CD4-positive, alpha-beta T cell treated with Interleukin-6 for 4 hours (primary cell): Measurements from ENCODE around the gene CTDSPL.
"Not testable (repeated sequence)": the region's sequence is repeated elsewhere in the genome, so short reads cannot be mapped to it uniquely, and the experiment has no call there.

Source experiments
- DNase-seq: peaks from one replicate; pipeline ENCODE4 v3.0.0-alpha.2; 2020; ENCODE audit warnings: mixed read lengths

Gene CTDSPL

DNA sequence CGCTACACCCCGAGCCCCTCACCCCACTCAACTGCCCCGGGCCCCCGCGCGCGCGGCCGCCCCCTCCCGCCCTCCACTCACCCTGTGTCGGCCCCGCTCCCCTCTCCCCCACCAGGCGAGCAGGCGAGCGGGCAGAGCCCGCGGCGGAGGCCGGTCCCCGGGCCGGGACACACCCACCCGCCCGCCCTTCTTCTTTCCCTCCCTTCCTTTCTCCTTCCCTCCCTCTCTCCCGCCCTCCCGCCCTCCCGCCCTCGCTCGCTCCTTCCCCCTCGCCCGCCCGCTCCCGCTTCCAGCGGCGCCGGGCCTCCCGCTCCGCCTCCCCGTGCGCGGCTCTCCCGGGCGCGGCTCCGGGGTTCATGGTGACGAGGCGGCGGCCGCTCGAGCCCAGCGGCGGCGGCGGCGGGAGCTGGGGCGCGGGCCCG, at the start of gene CTDSPL:
TSS of gene CTDSPL (plus strand) at position 261 of the 422 bp plus-strand sequence. CDS start 320 bp downstream, outside the sequence.
- DNase-seq: peak; percentile 20

DNA sequence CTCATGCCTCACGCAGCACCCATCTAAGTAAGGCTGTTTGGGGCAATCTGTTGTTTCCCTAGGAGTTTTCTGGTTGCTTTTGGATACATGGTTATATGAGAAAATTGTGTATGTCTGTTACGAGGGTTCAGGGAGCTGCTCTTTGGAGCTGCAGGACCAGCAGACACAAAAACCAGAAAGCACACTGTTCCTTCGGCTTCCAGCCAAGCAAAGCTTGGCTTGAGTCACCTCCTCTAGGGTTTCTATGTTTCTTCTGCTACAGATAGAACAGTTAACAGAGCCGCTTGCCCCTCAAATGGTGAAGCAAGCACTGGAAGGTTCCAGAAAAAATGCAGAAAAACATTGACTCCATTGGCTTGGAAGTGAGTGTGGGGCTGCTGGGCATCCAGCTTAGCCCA, 49.2 kb upstream of the CTDSPL start:
- no peak for DNase-seq

- DNase-seq: no peak
Measured at GRCh38 chr3:37813403-37813802, 48.3 kb upstream of the CTDSPL start.

GRCh38 chr3:37814547-37814946, 47.1 kb upstream of the CTDSPL start:
- DNase-seq: no peak

- DNase-seq: not testable (repeated sequence)
Measured at GRCh38 chr3:37815156-37815555, 46.5 kb upstream of the CTDSPL start.

DNA sequence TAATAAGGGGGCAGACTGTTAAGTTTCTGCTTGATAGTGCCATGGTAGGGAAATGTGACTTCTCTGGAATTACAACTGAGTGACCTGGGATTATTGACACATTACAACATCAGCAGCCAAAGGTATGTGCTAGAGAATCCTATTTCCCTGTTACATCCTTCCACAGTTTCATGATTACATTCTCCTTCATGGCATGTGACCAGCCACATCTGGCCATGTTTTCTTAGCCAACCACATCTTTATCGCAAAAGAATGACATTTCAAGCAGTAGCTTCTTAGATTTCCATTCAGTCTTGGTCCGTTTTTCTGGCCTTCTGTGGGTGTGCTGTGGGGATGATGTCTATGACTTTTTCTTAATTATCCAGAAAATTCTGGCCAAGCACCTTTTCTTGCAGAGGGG, 45.4 kb upstream of the CTDSPL start:
- DNase-seq: no peak

DNA sequence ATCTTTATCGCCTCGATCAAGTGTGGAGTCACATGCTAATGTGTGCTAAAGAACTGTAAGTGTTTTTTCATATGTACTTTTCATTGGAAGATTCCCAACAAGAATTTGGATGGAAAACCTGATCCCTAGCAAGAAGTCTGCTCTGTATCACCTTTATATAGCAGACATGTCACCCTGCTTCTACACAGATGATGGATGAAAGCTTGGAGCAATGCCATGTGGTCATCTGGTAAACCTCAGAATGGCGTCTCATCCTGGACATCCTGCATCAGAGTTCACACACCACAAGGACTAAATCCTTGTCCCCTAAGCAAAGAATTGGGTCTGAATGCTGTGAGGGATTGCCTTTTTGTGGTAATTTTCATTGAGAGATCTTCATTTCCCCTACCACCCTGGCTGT, 42.1 kb upstream of the CTDSPL start:
- DNase-seq: no peak

DNA sequence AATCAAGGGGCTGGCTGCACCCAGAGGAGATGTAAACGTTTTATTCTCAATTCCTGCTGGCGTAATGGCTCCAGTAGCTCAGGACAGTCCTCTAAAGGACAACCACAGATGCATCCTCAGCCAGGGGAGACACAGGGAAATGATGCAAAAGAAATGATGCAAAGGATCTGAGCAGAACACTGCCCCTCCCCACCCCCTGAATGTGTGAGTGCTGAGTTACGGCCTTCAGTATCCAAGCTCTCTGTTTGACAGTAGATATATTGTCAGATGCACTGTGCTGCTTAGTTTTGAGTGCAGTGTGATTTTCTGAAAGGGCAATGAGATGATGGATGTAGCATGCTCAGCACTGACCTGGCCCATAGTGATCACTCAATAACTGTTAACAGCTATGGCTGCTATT, 41.4 kb upstream of the CTDSPL start:
- DNase-seq: no peak

- no peak for DNase-seq
Measured at GRCh38 chr3:37823189-37823588, 38.5 kb upstream of the CTDSPL start.

- DNase-seq: no peak
Measured at GRCh38 chr3:37824090-37824953, 37.4 kb upstream of the CTDSPL start.

- no peak for DNase-seq
Measured at GRCh38 chr3:37824954-37825328, 36.7 kb upstream of the CTDSPL start.

- DNase-seq: no peak
Measured at GRCh38 chr3:37825744-37826400, 35.8 kb upstream of the CTDSPL start.

DNA sequence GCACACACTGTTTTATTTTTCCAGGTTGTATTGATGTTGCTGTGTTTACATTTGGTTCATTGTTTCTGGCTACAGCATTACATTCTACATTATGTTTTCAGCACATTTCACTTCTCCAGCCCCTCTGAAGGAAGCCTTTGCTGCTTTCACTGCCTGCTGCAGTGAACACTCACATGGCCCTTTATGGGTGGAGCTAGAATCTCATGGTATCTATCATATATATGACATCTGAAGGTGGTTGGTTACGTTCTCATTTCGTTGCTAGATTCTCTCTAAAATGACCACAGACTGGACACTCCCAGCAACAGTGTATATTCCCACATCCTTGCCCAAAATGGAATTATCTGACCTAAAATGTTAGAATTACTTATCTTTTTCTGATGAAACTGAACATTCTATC, 35.2 kb upstream of the CTDSPL start:
- no peak for DNase-seq

DNA sequence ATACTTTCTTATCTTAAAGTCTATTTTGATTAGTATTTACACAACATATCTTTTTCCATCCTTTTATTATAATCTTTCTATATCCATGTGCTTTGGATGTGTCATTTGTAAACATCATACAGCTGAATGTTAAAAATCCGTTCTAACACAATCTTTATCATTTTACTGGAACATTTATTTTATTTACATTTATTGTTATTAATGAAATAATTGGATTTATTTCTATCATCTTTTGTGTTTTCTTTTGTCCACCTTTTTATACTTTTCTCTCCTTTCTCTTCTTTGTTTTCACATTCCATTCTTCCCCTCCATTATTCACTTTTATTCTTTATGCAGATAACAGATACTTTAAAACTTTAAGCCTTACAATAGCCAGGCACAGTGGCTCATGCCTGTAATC, 34.7 kb upstream of the CTDSPL start:
- no peak for DNase-seq

GRCh38 chr3:37832480-37832879, 29.2 kb upstream of the CTDSPL start:
- no peak for DNase-seq

DNA sequence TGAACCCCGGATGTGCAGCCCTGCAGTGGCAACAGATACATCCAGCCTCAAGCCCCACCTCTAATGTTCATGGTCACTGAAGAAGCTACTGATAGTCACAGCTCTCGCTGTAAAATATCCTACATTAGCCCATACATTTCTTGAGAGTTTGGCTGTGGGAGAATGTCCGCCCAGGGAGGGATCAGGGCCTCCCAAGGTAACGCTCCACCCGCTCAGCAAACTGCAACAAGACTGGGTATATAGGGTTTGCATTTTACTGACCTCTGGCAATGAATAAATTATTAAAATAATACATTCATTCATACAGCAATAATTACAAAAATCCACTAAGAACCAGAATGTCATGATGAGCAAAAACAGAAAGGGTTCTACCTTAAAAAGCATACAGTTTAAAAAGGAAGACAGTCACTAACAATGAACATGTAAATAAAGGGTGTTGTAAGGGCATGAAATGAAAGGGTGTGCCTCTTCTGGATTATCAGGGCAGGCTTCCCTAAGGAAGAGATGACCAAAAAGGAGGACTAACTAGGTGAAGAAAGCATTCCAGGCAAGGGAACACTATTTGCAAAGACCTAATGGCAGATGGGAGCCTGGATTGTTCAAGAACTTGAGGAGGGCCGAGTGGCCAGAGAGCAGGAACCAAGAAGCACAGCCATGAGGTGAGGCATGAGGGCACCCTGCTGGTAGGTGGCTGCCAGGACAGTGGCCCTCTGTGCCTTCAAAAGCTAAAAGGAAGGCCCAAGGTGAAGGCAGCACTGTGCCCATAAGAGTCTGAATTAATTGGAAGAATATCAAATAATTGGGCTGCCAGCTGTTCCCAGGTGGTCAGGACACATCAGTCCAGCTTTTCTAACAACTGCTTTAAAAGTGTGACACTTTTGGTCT, 28.1 kb upstream of the CTDSPL start:
- no peak for DNase-seq

DNA sequence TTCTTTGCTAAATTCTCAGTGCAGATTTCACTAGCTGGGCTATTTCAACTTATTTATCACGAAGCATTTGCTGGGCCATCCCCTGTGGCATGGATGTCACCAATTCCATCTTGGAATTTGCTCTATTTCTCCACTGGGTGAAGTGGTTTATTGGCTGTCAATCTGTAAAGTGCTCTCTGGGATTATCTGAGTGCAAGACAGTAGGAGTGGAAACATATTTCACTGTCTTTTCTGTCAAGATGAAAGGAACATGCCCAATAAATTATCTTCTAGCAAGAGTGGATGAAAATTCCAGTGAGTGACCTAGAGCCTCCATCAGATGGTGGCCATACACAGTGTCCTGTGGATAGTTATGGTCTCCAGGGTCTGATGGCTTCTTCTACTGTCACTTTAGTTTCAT, 25.1 kb upstream of the CTDSPL start:
- DNase-seq: no peak

DNA sequence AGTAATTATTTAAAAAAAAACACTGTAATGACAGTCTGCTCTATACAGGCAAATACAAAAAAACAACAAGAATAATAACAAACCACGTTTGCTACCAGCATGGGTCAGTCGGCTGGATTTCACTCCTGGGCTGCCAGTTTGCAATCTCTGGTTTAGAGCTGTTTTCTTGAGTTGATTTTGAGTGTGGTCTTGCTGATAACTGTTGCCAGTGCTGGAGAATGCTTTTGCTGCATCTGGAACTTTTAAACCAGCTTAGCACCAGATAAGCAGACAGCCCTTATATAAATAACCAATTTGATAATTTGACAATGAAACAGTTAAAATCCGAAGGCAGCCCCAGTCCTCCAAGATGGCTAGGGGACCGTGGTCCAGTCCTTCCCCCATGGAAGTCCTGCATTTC, 14.0 kb upstream of the CTDSPL start:
- DNase-seq: no peak

DNA sequence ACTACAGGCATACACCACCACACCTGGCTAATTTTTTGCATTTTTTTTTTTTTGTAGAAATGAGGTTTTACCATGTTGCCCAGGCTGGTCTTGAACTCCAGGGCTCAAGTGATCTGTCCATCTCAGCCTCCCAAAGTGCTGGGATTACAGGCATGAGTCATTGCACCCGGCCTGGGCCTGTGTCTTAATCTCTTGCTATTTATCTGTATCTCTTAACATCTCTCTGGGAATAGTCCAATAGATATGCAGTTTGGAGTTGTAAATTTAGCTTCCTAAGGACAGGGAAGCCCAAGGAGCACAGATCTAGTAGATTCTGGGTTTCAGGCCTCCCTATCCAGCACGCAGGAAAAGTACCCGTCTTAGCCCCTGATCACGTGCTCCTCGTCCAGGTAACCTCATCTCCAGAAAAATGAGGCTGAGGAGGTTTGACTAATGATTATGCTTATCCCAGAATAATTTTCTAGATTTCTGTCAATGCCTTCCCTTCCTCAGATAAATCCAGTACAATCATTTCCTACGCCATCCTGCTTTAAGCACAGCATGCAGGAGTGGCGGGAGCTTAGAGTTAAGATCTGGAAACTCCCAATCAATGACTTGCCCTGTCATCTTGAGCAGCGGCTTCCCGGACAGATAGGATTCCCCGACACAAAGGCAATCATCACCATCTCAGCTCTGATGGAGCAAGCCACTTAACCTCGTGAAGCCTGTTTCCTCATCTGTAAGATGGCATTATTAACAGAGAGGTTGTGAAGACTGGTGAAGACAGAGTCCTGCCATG, 12.3 kb upstream of the CTDSPL start:
- DNase-seq: no peak

DNA sequence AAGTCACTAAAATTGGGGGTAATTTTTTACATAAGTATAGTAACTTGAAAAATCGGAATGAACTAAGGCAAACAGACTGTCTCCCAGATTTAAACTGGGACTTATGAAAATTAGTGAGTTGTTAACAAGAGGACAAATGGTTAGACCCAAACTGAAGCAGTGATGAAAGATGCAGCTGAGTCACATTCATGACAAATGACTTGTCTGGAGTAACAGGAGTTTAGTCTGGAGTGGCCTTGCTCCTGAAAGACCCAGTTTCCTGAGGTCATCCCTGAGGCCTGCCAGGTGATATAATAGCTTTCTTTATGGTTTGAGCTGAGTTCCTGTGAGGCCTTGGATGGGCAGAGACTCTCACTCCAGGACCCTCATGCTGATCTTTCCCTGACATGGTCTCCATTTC, 9.6 kb upstream of the CTDSPL start:
- no peak for DNase-seq

GRCh38 chr3:37852771-37853170, 8.9 kb upstream of the CTDSPL start:
- no peak for DNase-seq

DNA sequence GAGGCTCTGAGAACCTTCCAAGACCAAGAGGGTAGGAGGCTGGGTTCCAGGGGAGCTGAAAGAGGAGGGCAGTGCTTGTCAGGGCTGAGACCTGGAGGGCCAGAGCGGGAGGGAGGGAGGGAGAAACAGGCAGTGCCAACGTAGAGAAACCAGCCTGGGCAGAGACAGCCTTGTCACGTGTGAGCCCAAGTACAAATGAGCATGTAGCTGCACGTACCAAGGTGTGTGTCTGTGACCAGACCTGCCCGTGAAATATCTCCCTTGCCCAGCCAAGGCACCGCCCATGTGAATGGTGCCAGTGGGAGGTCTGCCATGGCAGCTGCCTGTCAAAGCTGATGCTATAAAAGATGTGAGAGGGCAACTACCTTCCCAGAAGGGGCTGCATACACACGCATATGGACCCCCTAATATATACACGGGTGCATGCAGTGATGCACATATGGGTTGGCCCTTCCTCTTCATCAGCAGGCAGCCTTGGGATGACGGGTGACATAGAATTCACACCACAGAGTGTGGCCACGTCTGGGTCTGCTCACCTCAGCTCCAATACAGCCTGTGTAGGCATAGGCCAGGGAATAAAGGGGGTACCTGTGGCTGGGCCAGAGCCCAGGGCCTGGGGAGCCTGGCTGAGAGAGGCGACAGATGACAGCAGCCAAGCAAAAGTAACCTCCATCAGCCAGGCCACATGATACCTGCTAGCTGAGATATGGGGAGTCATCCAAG, 7.8 kb upstream of the CTDSPL start:
- DNase-seq: no peak
